Activated CD8-positive, alpha-beta memory T cell treated with anti-CD3 and anti-CD28 coated beads, Interleukin-2, amount 50 U/mL, for 48 hours (primary cell): ENCODE data around the gene FAU.
"Not testable (repeated sequence)": the region's sequence is repeated elsewhere in the genome, so short reads cannot be mapped to it uniquely, and the experiment has no call there.

Experiments used
- DNase-seq: peaks from one replicate; pipeline ENCODE4 v3.0.0-alpha.2; 2020

Gene FAU

DNA sequence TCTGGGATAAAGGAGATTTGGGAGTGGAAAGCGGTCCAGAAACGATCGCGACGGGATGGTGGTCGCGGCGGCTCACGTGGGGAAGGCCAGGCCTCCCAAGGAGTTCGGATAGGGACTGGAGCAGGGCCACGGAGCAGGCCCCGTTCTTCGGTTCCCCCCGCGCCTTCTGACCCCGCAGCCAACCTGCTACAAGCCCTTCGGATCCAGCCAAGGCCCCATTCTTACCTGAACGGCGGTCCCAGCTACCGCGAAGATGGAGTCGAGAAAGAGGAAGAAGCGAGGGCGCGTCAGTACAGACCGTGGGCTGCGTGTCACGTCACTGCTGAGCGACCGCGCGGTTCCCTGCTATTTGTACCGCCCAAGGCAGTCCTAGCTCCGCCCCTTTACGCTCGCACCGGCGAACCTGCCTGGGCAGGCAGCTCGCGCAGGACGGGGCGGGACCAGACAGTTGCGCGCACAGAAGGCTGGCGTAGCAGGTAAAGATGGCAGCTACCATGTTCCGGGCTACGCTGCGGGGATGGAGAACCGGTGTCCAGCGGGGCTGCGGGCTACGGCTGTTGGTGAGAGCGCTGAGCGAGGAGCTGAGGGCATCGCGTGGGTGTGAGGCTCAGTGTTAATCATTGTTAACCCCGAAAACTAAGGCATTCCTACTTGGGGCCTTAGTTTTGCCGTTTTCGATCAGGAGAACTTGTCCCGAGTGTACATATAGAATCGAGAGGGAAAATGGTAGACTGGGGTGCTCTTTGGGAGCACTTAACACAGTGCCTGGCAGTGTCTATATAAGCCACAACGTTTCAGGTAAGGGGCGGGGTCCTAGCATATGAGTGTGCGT lies at the start of gene FAU, which contains the start of gene MRPL49:
Gene FAU, minus strand, starts transcription at position 270 of the 832 bp plus-strand sequence. CDS start 321 bp downstream, outside the sequence.
Gene MRPL49, plus strand, starts transcription at position 457 of the 832 bp plus-strand sequence. Its CDS starts 26 bp downstream, at position 483.
- peak; percentile 98 for DNase-seq

DNA sequence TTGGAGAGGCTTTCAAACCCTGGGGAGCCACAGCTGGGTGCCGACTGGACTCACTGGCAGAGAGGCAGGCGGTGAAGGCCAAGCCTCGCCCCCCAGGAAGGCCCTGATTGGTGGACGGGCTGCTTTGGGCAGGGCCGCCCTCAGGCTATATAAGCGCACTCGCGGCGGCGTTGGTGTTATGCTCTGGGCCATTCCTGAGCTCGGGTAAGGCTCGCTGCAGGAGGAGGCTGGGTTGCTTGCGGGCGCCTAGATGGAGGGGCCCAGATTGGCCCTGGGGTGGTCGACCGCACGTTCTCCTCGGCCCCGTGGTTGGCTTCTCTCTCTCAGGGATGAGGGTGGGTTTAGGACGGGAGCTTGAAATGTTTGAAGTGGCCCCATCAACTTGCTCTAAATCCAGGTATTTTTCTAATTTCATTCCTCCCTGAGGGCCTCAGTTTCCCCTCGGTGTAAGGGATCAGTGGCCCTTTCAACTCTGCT lies 48.2 kb upstream of the FAU start, which contains the start of gene SPDYC:
Gene SPDYC, plus strand, starts transcription at position 176 of the 477 bp plus-strand sequence. CDS start 1,125 bp downstream, outside the sequence.
- DNase-seq = no peak

GRCh38 chr11:65169164-65169641 lies 47.3 kb upstream of the FAU start:
- no peak for DNase-seq

GRCh38 chr11:65167656-65168055 lies 45.7 kb upstream of the FAU start:
- DNase-seq = no peak

DNA sequence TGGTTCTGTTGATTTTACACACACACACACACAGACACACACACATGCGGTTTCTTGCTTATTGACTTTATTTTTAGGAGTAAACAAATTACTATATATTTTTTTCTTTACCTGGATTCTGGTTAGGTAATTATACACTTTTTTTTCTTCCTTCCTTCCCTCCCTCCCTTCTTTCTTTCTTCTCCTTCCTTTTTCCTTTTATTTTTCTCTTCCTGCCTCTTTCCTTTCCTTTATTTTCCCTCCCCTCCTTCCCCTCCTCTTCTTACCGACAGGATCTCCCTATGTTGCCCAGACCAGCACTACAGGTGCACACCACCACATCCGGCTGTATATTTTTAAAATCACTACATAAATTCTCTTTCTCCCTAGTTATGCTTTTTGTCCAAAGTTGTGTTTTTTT lies 45.0 kb upstream of the FAU start:
- DNase-seq = no peak

DNA sequence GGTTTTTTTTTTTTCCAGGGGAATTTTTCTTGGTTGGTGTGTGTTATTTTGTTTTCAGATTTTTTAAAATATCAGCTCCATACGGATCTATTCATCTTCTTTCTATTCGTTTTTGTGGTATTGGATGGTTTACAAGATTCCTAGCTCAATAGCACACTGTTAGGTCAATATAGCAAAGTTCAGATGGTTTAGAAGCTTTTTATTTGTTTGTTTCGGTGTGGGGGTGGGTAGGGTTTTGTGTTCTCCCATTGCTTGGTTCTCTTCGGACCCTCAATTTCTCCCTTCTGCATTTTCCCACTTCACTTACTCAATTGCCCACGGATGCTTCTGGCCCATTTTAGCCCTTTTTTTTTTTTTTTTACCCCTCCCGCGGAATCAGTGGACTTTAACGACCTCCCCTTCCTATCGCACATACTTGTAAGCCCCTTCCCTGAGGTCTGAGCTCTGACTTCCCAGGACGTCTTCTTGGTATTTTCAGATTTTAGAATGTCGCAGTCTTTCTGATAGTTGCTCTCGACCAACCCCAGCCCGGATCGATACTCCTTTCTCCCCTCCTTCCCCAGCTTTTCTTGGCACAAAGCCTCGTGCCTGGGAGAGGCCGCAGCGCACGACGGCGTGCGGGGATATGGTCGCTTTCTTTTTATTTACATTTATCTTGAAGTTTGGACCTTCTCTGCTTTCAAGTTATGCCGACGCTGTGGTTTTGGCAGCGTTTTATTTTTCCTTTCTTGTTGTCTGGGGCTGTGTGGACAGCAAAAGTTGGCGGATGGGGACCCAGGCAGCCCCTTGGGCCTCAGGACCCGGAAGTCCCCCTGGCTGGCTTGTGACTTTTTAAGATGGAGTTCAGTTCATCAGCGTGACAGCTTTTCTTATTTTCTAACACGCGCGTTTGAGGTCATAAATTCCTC lies 43.7 kb upstream of the FAU start:
- no peak for DNase-seq

DNA sequence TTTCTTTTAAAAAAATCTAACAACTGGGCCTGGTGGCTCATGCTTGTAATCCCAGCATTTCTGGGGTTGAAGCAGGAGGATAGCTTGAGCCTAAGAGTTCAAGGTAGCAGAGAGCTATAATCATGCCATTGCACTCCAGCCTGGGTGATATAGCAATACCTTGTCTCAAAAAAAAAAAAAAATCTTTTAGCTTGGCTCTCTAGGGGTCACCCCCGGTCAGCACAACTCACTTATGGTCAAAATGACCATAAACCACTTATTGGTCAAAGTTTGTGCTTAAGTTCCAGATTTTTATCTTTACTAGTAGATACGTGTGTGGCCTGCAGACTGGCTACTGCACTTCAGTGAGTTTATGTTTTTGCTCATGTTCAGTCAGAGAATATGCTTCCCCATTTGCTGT lies 41.8 kb upstream of the FAU start:
- no peak for DNase-seq

DNA sequence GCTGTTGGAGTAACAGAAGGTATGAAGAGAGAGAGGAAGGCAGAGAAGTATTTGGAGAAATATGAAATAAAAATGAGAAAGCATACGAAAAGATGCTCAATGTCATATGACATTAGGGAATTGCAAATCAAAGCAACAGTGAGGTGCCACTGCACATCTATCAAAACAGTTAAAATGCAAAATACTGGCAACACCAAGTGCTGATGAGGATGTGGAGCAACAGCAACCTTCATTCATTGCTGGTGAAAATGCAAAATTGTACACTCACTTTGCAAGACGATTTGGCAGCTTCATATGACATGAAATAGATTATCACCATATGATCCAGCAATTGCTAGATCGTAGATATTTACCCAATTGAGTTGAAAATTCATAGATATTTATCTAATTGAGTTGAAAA lies 38.7 kb upstream of the FAU start:
- DNase-seq = no peak

GRCh38 chr11:65159012-65159411 lies 37.1 kb upstream of the FAU start:
- DNase-seq = no peak

DNA sequence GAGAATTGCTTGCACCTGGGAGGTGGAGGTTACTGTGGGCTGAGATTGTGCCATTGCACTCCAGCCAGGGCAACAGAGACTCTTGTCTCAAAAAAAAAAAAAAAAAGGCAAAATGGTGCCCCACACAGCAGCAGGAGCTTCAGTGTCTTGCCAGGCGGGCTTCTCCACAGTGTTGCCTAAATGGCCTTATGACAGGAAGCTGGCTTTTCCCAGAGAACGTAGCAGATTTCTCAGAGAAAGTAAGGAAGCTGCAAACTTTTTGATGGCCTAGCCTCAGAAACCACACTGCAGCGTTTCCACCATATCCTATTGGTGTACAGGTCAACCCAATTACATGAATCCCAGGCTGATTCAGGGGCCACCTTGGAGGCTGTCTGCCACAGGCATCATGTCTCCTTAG lies 35.4 kb upstream of the FAU start:
- DNase-seq = no peak

GRCh38 chr11:65156926-65157325 lies 35.0 kb upstream of the FAU start:
- no peak for DNase-seq

DNA sequence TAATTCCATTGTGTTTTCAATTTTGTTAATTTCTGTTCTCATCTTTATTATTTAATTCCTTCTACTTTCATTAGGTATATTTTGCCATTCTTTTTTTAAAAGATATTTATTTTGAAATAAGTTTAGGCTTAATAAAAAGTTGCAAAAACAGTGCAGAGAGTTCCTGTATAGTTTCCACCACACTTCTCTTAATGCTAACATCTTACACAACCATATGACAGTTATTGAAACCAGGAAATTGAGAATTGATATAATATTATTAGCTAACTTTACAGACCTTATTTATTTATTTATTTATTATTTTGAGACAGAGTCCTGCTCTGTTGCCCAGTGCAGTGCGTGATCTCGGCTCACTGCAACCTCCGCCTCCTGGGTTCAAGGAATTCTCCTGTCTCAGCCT lies 34.3 kb upstream of the FAU start:
- no peak for DNase-seq

GRCh38 chr11:65152122-65152521 lies 30.2 kb upstream of the FAU start:
- DNase-seq = no peak

- DNase-seq = no peak
Measured at GRCh38 chr11:65151331-65151899, 29.5 kb upstream of the FAU start.

- DNase-seq = peak; percentile 72
Measured at GRCh38 chr11:65150509-65151299, 28.8 kb upstream of the FAU start.

DNA sequence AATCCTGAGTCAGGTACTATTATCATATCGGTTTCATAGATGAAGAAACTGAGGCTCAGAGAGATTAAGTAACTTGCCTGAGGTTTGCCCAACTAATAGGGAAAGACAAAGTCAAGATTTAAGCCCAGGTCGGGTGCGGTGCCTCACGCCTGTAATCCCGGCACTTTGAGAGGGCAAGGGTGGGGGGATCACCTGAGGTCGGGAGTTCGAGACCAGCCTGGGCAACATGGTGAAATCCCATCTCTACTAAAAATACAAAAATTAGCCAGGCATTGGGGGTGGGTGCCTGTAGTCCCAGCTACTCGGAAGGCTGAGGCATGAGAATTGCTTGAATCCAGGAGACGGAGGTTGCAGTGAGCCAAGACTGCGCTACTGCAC lies 28.2 kb upstream of the FAU start:
- DNase-seq = not testable (repeated sequence)

- DNase-seq = no peak
Measured at GRCh38 chr11:65148657-65149056, 26.7 kb upstream of the FAU start.

DNA sequence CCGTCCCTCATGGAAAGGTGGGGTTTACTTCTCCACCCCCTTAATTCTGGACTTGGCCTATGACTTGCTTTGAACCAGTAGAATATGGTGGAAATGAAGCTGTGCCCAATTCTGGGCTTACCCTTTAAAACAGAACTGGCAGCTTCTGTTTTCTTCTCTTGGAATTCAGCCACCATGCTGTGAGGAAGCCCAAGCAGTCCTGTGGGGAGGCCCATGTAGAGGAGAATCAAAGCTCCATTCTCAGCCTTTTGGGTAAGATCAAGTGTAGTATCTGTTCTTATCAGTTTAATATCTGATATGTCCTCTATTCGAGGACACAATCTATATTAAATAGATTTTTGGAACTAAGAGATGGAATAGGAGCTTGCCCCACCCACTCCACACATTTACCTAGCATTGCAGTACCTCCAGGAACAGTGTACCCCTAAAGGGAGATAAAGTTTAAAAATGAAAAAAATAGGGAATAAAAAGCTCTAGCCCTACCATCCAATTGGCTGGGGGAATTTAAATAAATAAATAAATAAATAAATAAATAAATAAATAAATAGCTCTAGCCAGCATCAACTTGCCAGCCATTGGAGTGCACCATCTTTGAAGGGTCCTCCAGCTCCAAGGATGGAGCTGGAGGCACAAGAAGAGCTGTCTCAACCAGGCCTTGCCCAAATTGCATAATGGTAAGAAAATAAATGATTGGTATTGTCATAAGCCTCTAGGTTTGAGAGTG lies 25.6 kb upstream of the FAU start:
- DNase-seq = no peak

DNA sequence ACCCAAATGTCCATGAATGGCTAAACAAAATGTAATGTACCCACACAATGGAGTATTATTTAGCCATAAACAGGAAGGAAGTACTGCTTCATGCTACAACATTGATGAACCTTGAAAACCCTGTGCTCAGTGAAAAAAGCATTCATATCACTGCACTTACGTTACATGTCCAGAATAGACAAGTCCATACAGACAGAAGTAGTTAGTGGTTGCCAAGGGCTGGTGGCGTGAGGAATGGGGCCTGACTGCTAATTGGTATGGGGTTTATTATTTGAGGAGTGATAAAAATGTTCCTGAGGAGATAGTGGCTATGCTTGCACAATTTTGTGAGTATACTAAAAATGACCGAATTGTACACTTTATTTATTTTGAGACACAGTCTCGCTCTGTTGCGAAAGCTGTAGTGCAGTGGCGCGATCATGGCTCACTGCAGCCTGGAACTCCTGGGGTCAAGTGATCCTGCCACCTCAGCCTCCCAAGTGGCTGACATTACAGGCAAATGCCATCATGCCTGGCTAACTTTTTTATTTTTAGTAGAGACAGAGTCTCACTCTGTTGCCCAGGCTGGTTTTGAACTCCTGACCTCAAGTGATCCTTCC lies 20.1 kb upstream of the FAU start:
- DNase-seq = no peak

GRCh38 chr11:65136515-65137096 lies 14.7 kb upstream of the FAU start:
- DNase-seq = no peak
